IMR-90 (cell line): ENCODE results near the gene POLR2E. TPM values are rescaled to one million over a fixed set of nuclear protein-coding genes. Genes with fewer than 3 reads are reported as not detected.

Experiments
- ATAC-seq: fragments of 200-7000 bp; cut with Tn5 transposase; 2 replicates; pipeline ENCODE4 v1.9.1; 2020; ENCODE audit warnings: low read depth, mild to moderate bottlenecking, moderate library complexity
- BruUV-seq: library from RNA; stranded (reverse); fragments of 400-500 nt; replicated peaks from 2 replicates; lab custom pipeline; 2021; lab: Mats Ljungman, UMichigan
- CTCF ChIA-PET: fragments of 300-600 bp; formaldehyde crosslinking; extraction: SDS; loops from one replicate; lab custom pipeline; 2021; ENCODE audit warnings: antibody characterized with exemption; lab: Yijun Ruan, JAX
- POLR2A ChIA-PET: fragments of 300-600 bp; sonication (Branson Sonifier 250); formaldehyde crosslinking; loops from one replicate; lab custom pipeline; 2022; ENCODE audit warnings: antibody characterized with exemption; ENCODE audit not compliant: unreplicated experiment; lab: Charles Lee
- DNase-seq: peaks from one replicate; pipeline ENCODE4 v3.0.0; 2013
- H2AFZ ChIP-seq: replicated peaks from 2 replicates; pipeline ENCODE3; 2013; ENCODE audit warnings: low read length, mild to moderate bottlenecking; ENCODE audit not compliant: poor library complexity
- H2AK5ac ChIP-seq: 2 replicates; pipeline ENCODE4 v1.6.1; 2013; ENCODE audit warnings: low read depth, low read length, inconsistent platforms
- H2AK9ac ChIP-seq: replicated peaks from 2 replicates; pipeline ENCODE3; 2013; ENCODE audit warnings: mild to moderate bottlenecking, low read depth, low read length, moderate library complexity; ENCODE audit not compliant: poor library complexity
- H2BK120ac ChIP-seq: 2 replicates; pipeline ENCODE4 v1.6.1; 2013; ENCODE audit warnings: low read depth, low read length, inconsistent platforms
- H2BK15ac ChIP-seq: 3 replicates; pipeline ENCODE4 v1.6.1; 2013; ENCODE audit warnings: low read depth, low read length, inconsistent platforms
- H2BK20ac ChIP-seq: 2 replicates; pipeline ENCODE4 v1.6.1; 2013; ENCODE audit warnings: low read depth, mild to moderate bottlenecking, inconsistent platforms, low read length, moderate library complexity
- H2BK5ac ChIP-seq: 2 replicates; pipeline ENCODE4 v1.6.1; 2013; ENCODE audit warnings: mild to moderate bottlenecking, low read depth, low read length, inconsistent platforms; ENCODE audit not compliant: poor library complexity, severe bottlenecking
- H3K14ac ChIP-seq: replicated peaks from 2 replicates; pipeline ENCODE4 v1.6.1; 2013; ENCODE audit warnings: low read depth, low read length, inconsistent platforms
- H3K18ac ChIP-seq: 2 replicates; pipeline ENCODE4 v1.6.1; 2013; ENCODE audit warnings: low read depth, low read length, control low read depth
- H3K23ac ChIP-seq: 2 replicates; pipeline ENCODE4 v1.6.1; 2013; ENCODE audit warnings: low read depth, low read length, inconsistent platforms
- H3K27ac ChIP-seq: 2 replicates; pipeline ENCODE4 v1.5.1; 2013; ENCODE audit warnings: mild to moderate bottlenecking, control low read depth, low read length; ENCODE audit not compliant: insufficient read depth
- H3K27me3 ChIP-seq: 2 replicates; pipeline ENCODE4 v1.6.1; 2013; ENCODE audit warnings: low read length; ENCODE audit not compliant: control insufficient read depth, insufficient read depth
- H3K36me3 ChIP-seq: 2 replicates; pipeline ENCODE4 v1.6.1; 2013; ENCODE audit warnings: low read length, mixed read lengths; ENCODE audit not compliant: control insufficient read depth, insufficient read depth
- H3K4ac ChIP-seq: 2 replicates; pipeline ENCODE4 v1.6.1; 2013; ENCODE audit warnings: low read depth, low read length, inconsistent platforms
- H3K4me1 ChIP-seq: 2 replicates; pipeline ENCODE4 v1.6.1; 2013; ENCODE audit warnings: low read length, mixed read lengths; ENCODE audit not compliant: control insufficient read depth, insufficient read depth
- H3K4me2 ChIP-seq: 2 replicates; pipeline ENCODE4 v1.6.1; 2013; ENCODE audit warnings: low read depth, mild to moderate bottlenecking, control low read depth, low read length, moderate library complexity
- H3K4me3 ChIP-seq: 2 replicates; pipeline ENCODE4 v1.5.1; 2013; ENCODE audit warnings: low read depth, mild to moderate bottlenecking, control low read depth, low read length, moderate library complexity; ENCODE audit not compliant: insufficient read depth
- H3K56ac ChIP-seq: 2 replicates; pipeline ENCODE4 v1.6.1; 2013; ENCODE audit warnings: low read length, inconsistent platforms; ENCODE audit not compliant: insufficient read depth; ENCODE audit errors: extremely low read depth
- H3K79me1 ChIP-seq, 2 experiments: 2 replicates each; pipeline ENCODE4 v1.6.1; 2013; ENCODE audit warnings: low read length in 2 of 2, inconsistent platforms in 1 of 2, low read depth in 1 of 2
- H3K9ac ChIP-seq: 2 replicates; pipeline ENCODE4 v1.6.1; 2013; ENCODE audit warnings: low read depth, low read length, control low read depth
- H3K9me1 ChIP-seq: 2 replicates; pipeline ENCODE4 v1.6.1; 2013; ENCODE audit warnings: low read length, inconsistent platforms; ENCODE audit not compliant: insufficient read depth
- H3K9me3 ChIP-seq: 2 replicates; pipeline ENCODE4 v1.6.1; 2013; ENCODE audit warnings: low read length; ENCODE audit not compliant: control insufficient read depth, insufficient read depth
- H4K20me1 ChIP-seq: 2 replicates; pipeline ENCODE4 v1.6.1; 2013; ENCODE audit warnings: low read length, inconsistent platforms; ENCODE audit not compliant: insufficient read depth
- H4K5ac ChIP-seq: 2 replicates; pipeline ENCODE4 v1.6.1; 2013; ENCODE audit warnings: mild to moderate bottlenecking, low read depth, low read length, control low read depth
- H4K8ac ChIP-seq, 2 experiments: 2 replicates each; pipeline ENCODE4 v1.6.1; 2013; ENCODE audit warnings: low read depth in 2 of 2, low read length in 2 of 2, control low read depth in 1 of 2, inconsistent platforms in 1 of 2
- H4K91ac ChIP-seq: 2 replicates; pipeline ENCODE4 v1.6.1; 2013; ENCODE audit warnings: low read depth, low read length, inconsistent platforms; ENCODE audit not compliant: insufficient read depth
- BHLHE40 ChIP-seq: fragments of 150-350 bp; IDR thresholded peaks from 2 replicates; pipeline ENCODE4 v1.6.1; 2016; ENCODE audit warnings: mild to moderate bottlenecking, low read depth, low read length
- CEBPB ChIP-seq: IDR thresholded peaks from 2 replicates; pipeline ENCODE4 v1.6.1; 2012; ENCODE audit warnings: low read depth, low read length, improper control_type of control experiment
- CTCF ChIP-seq: conservative IDR thresholded peaks from 2 replicates; pipeline ENCODE4 v1.5.1; 2012; ENCODE audit warnings: mild to moderate bottlenecking, low read depth, low read length, improper control_type of control experiment
- ELK1 ChIP-seq: fragments of 150-350 bp; IDR thresholded peaks from 2 replicates; pipeline ENCODE4 v1.6.1; 2016; ENCODE audit warnings: low read depth, mild to moderate bottlenecking, low read length, moderate library complexity, borderline replicate concordance
- FOS ChIP-seq: fragments of 150-350 bp; IDR thresholded peaks from 2 replicates; pipeline ENCODE4 v1.6.1; 2016; ENCODE audit warnings: low read depth, low read length
- MAFK ChIP-seq: IDR thresholded peaks from 2 replicates; pipeline ENCODE4 v1.6.1; 2012; ENCODE audit warnings: low read depth, low read length, improper control_type of control experiment
- MAZ ChIP-seq: IDR thresholded peaks from 2 replicates; pipeline ENCODE4 v1.6.1; 2012; ENCODE audit warnings: low read depth, mild to moderate bottlenecking, low read length, improper control_type of control experiment, moderate library complexity, borderline replicate concordance
- NFE2L2 ChIP-seq: fragments of 150-350 bp; IDR thresholded peaks from 2 replicates; pipeline ENCODE4 v1.6.1; 2016; ENCODE audit warnings: low read depth, mild to moderate bottlenecking, low read length
- POLR2A ChIP-seq: IDR thresholded peaks from 2 replicates; pipeline ENCODE4 v1.6.1; 2012; ENCODE audit warnings: mild to moderate bottlenecking, low read depth, low read length
- RCOR1 ChIP-seq: IDR thresholded peaks from 2 replicates; pipeline ENCODE4 v1.6.1; 2012; ENCODE audit warnings: mild to moderate bottlenecking, low read length, improper control_type of control experiment; ENCODE audit not compliant: insufficient replicate concordance
- RFX5 ChIP-seq: IDR thresholded peaks from 2 replicates; pipeline ENCODE4 v1.8.0; 2012; ENCODE audit warnings: low read depth, mild to moderate bottlenecking, low read length, moderate library complexity
- SMC3 ChIP-seq: fragments of 150-350 bp; IDR thresholded peaks from 2 replicates; pipeline ENCODE4 v1.6.1; 2016; ENCODE audit warnings: low read depth, mild to moderate bottlenecking, antibody characterized with exemption, low read length, moderate library complexity
- USF2 ChIP-seq: fragments of 150-350 bp; IDR thresholded peaks from 2 replicates; pipeline ENCODE4 v1.6.1; 2017; ENCODE audit warnings: mild to moderate bottlenecking, antibody characterized with exemption, low read length, low read depth
- WGBS, 2 experiments: methylation state at CpG; one replicate each; pipeline versions ENCODE4 v1.1.5 to v1.1.7; 2013; ENCODE audit warnings: missing lambda C conversion rate in 2 of 2; ENCODE audit not compliant: insufficient read length in 1 of 2; ENCODE audit errors: extremely low coverage in 2 of 2; 5-methylcytosine and 5-hydroxymethylcytosine counted together
- dilution Hi-C: fragments of 300-500 bp; cut with HindIII; formaldehyde crosslinking; loops from one replicate; pipeline ENCODE4 v1.14.3; 2018; ENCODE audit warnings: low sequenced_read_pairs; ENCODE audit not compliant: unreplicated experiment
- in situ Hi-C: fragments of 300-500 bp; cut with MboI; formaldehyde crosslinking; loops from 3 replicates; pipeline ENCODE4 v1.14.3; 2019; ENCODE audit warnings: low sequenced_read_pairs, inconsistent platforms, mixed read lengths
- intact Hi-C: fragments of 100-400 bp; cut with micrococcal nuclease; formaldehyde crosslinking; loops from 2 replicates; pipeline ENCODE4 v1.10.0; 2022
- polyA plus RNA-seq, 3 experiments: library from polyadenylated mRNA; depleted of rRNA; stranded (reverse); fragments of >200 nt; gene quantifications; 2 replicates each; pipeline ENCODE4 v1.2.3, GENCODE V29; 2012; ENCODE audit warnings: low replicate concordance in 1 of 3
- total RNA-seq: library from RNA; depleted of rRNA; stranded (reverse); fragments of >200 nt; gene quantifications from 2 replicates; pipeline ENCODE4 v1.2.3, GENCODE V29; 2012

Gene POLR2E
- total and polyA plus RNA-seq, 2 of the 4 experiments (the other 2 are of a cell fraction), result 294 to 391 TPM

GRCh38 chr19:1123381-1123780 is 28.2 kb upstream of the POLR2E start (continued):
- no peak for TF ChIP-seq ELK1
- no peak for TF ChIP-seq NFE2L2
- no peak for TF ChIP-seq POLR2A

GRCh38 chr19:1122972-1123363 is 27.8 kb upstream of the POLR2E start:
- no CpG with 5 or more reads among the region's 21 CpGs for WGBS, 2 experiments
- ChIA-PET CTCF (interaction anchor here (1.2 kb wide), 1 partner anchor 10 kb away, joined by 4 read pairs; no protein-coding TSS in a partner anchor), POLR2A (no interaction called here)
- Histone ChIP-seq H3K27ac (no peak overlapping the region), H3K4me1 (peaks cover 7% of the 10 kb centered on the region), H3K4ac (no peak overlapping the region), H4K8ac (no peak overlapping the region), H3K4me2 (no peak overlapping the region), H2BK120ac (no peak overlapping the region), H3K9me3 (no peaks in the 10 kb centered on the region), H3K23ac (no peak overlapping the region), H2AK5ac (no peak overlapping the region), H2BK20ac (no peak overlapping the region), H3K56ac (no peak overlapping the region), H3K9me1 (peaks cover 7% of the 10 kb centered on the region; the same call in 1 of the 2 replicates), H3K14ac (no peak overlapping the region), H3K27me3 (no peaks in the 10 kb centered on the region), H3K9ac (no peak overlapping the region), H4K91ac (no peak overlapping the region), H2AFZ (peak overlapping the region; percentile 56), H3K79me1 (peaks cover 20 to 69% of the 10 kb centered on the region in 2 experiments), H3K36me3 (peaks cover 92% of the 10 kb centered on the region), H3K18ac (no peak overlapping the region), H2BK15ac (no peak overlapping the region), H2BK5ac (peak overlapping the region; percentile 3), H3K4me3 (no peak overlapping the region), H4K20me1 (peaks cover 25% of the 10 kb centered on the region), H4K5ac (no peak overlapping the region), H2AK9ac (peak overlapping the region; percentile 1)
- BruUV-seq, result no TSS peak
- intact Hi-C loops (no loop called here), dilution Hi-C loops (no loop called here), in situ Hi-C loops (no loop called here)
- ATAC-seq (peak; percentile 90), DNase-seq (peak; percentile 56)
- TF ChIP-seq SMC3 (no peak), USF2 (no peak), POLR2A (no peak), RCOR1 (no peak), CTCF (no peak), NFE2L2 (no peak), FOS (no peak), CEBPB (no peak), BHLHE40 (no peak), MAFK (no peak), MAZ (no peak), RFX5 (no peak)
